H1 (cell line): ENCODE data around the gene FAM170A. TPM values are rescaled to one million over a fixed set of nuclear protein-coding genes. Genes with fewer than 3 reads are reported as not detected.

Source experiments
- CTCF ChIA-PET: fragments of 300-600 bp; sonication (Branson Sonifier 250); formaldehyde crosslinking; loops from one replicate; lab custom pipeline; 2021; ENCODE audit not compliant: partially characterized antibody; lab: Charles Lee
- POLR2A ChIA-PET: fragments of 300-600 bp; sonication (Branson Sonifier 250); formaldehyde crosslinking; loops from one replicate; lab custom pipeline; 2021; ENCODE audit warnings: inconsistent platforms; ENCODE audit not compliant: partially characterized antibody; lab: Charles Lee
- DNase-seq, 2 experiments: peaks; one replicate each; pipeline versions ENCODE4 v3.0.0 to v3.0.0-alpha.2; 2010 to 2022; ENCODE audit warnings: low spot score in 2 of 2, low read depth in 1 of 2, mixed read lengths in 1 of 2
- FAIRE-seq: peaks from 2 replicates; lab custom pipeline; 2011; peaks lifted over from hg19 to GRCh38; lab: Jason Lieb, UNC
- H2AFZ ChIP-seq: 2 replicates; pipeline ENCODE4 v1.8.1; 2012; ENCODE audit warnings: low read length, inconsistent platforms
- H2AK5ac ChIP-seq: 2 replicates; pipeline ENCODE4 v1.6.1; 2013; ENCODE audit warnings: low read depth, low read length
- H2BK120ac ChIP-seq: replicated peaks from 2 replicates; pipeline ENCODE3; 2013; ENCODE audit warnings: low read depth, low read length, inconsistent platforms
- H2BK12ac ChIP-seq: 2 replicates; pipeline ENCODE4 v1.6.1; 2013; ENCODE audit warnings: low read depth, low read length
- H2BK15ac ChIP-seq: 2 replicates; pipeline ENCODE4 v1.6.1; 2013; ENCODE audit warnings: low read length
- H2BK20ac ChIP-seq: 2 replicates; pipeline ENCODE4 v1.6.1; 2013; ENCODE audit warnings: low read length
- H2BK5ac ChIP-seq: 2 replicates; pipeline ENCODE4 v1.6.1; 2013; ENCODE audit warnings: low read depth, low read length
- H3K14ac ChIP-seq: 2 replicates; pipeline ENCODE4 v1.6.1; 2013; ENCODE audit warnings: inconsistent platforms; ENCODE audit not compliant: insufficient read length
- H3K18ac ChIP-seq: 2 replicates; pipeline ENCODE4 v1.6.1; 2013; ENCODE audit warnings: low read length; ENCODE audit errors: extremely low read depth
- H3K23ac ChIP-seq: 2 replicates; pipeline ENCODE4 v1.6.1; 2013; ENCODE audit warnings: inconsistent platforms; ENCODE audit not compliant: insufficient read length
- H3K23me2 ChIP-seq: 2 replicates; pipeline ENCODE4 v1.6.1; 2013; ENCODE audit warnings: low read depth, low read length
- H3K27ac ChIP-seq: 2 replicates; pipeline ENCODE4 v1.6.1; 2011; ENCODE audit warnings: low read depth, low read length, inconsistent platforms
- H3K27me3 ChIP-seq, 4 experiments: replicated peaks in 1 of 4; 1 replicate in 1 of 4; 2 replicates in 3 of 4; pipeline versions ENCODE4 v1.6.1 to v1.8.1; 2011 to 2013; ENCODE audit warnings: low read length in 3 of 4, mild to moderate bottlenecking in 3 of 4, inconsistent platforms in 2 of 4, mixed read lengths in 2 of 4, moderate library complexity in 1 of 4; ENCODE audit not compliant: control insufficient read depth in 3 of 4, insufficient read depth in 3 of 4; ENCODE audit errors: extremely low read depth in 1 of 4
- H3K36me3 ChIP-seq, 4 experiments: 2 replicates each; pipeline versions ENCODE4 v1.6.1 to v1.8.1; 2011 to 2013; ENCODE audit warnings: mild to moderate bottlenecking in 4 of 4, low read length in 3 of 4, moderate library complexity in 2 of 4, control low read depth in 1 of 4, inconsistent platforms in 1 of 4; ENCODE audit not compliant: insufficient read depth in 4 of 4, control insufficient read depth in 2 of 4
- H3K4ac ChIP-seq: replicated peaks from 2 replicates; pipeline ENCODE3; 2013; ENCODE audit warnings: low read length, low read depth, mixed read lengths, inconsistent platforms; ENCODE audit not compliant: insufficient read length
- H3K4me1 ChIP-seq, 4 experiments: replicated peaks in 1 of 4; 1 replicate in 1 of 4; 2 replicates in 3 of 4; pipeline versions ENCODE4 v1.6.1 to v1.8.1; 2011 to 2013; ENCODE audit warnings: low read length in 3 of 4, inconsistent platforms in 2 of 4, mixed read lengths in 1 of 4; ENCODE audit not compliant: insufficient read depth in 4 of 4, control insufficient read depth in 3 of 4
- H3K4me2 ChIP-seq, 2 experiments: 2 replicates each; pipeline versions ENCODE4 v1.6.1 to v1.8.1; 2011 to 2013; ENCODE audit warnings: low read depth in 2 of 2, low read length in 2 of 2, control low read depth in 1 of 2, inconsistent platforms in 1 of 2, mild to moderate bottlenecking in 1 of 2; ENCODE audit not compliant: insufficient read depth in 1 of 2
- H3K4me3 ChIP-seq, 4 experiments: fragments of 200-600, 300-600 bp in 1 of 4; sonication (generic), shearing (Covaris generic), sonication (Bioruptor Twin) in 1 of 4; 2 replicates each; pipeline versions ENCODE4 v1.5.1 to v1.8.1; 2011 to 2016; ENCODE audit warnings: low read length in 4 of 4, low read depth in 3 of 4, control low read depth in 2 of 4, inconsistent platforms in 2 of 4, mild to moderate bottlenecking in 2 of 4, mixed read lengths in 1 of 4, moderate library complexity in 1 of 4; ENCODE audit not compliant: insufficient read depth in 2 of 4; ENCODE audit errors: extremely low read depth in 1 of 4
- H3K56ac ChIP-seq: replicated peaks from 2 replicates; pipeline ENCODE3; 2013; ENCODE audit warnings: low read depth, mild to moderate bottlenecking, mixed read lengths, low read length, inconsistent platforms; ENCODE audit not compliant: insufficient read length
- H3K79me1 ChIP-seq: 2 replicates; pipeline ENCODE4 v1.6.1; 2013; ENCODE audit warnings: low read depth, low read length, control low read depth
- H3K79me2 ChIP-seq, 2 experiments: 2 replicates each; pipeline versions ENCODE4 v1.6.1 to v1.8.1; 2012 to 2013; ENCODE audit warnings: low read length in 2 of 2, mild to moderate bottlenecking in 2 of 2, inconsistent platforms in 1 of 2; ENCODE audit not compliant: insufficient read depth in 2 of 2, control insufficient read depth in 1 of 2
- H3K9ac ChIP-seq, 4 experiments: replicated peaks in 1 of 4; 1 replicate in 1 of 4; 2 replicates in 3 of 4; pipeline versions ENCODE4 v1.6.1 to v1.8.1; 2011 to 2013; ENCODE audit warnings: low read depth in 3 of 4, low read length in 3 of 4, control low read depth in 2 of 4, mild to moderate bottlenecking in 2 of 4, moderate library complexity in 2 of 4, inconsistent platforms in 1 of 4; ENCODE audit errors: extremely low read depth in 1 of 4
- H3K9me3 ChIP-seq, 2 experiments: 2 replicates each; pipeline versions ENCODE4 v1.6.1 to v1.8.1; 2012 to 2013; ENCODE audit warnings: mild to moderate bottlenecking in 2 of 2, moderate library complexity in 2 of 2, control low read depth in 1 of 2, inconsistent platforms in 1 of 2, low read depth in 1 of 2, low read length in 1 of 2, mixed read lengths in 1 of 2; ENCODE audit not compliant: insufficient read depth in 2 of 2
- H4K20me1 ChIP-seq, 2 experiments: replicated peaks in 1 of 2; 2 replicates each; pipeline versions ENCODE3 to v1.8.1; 2011 to 2013; ENCODE audit warnings: inconsistent platforms in 2 of 2, low read length in 2 of 2, mild to moderate bottlenecking in 1 of 2; ENCODE audit not compliant: insufficient read depth in 2 of 2, control insufficient read depth in 1 of 2
- H4K5ac ChIP-seq: 2 replicates; pipeline ENCODE4 v1.6.1; 2013; ENCODE audit warnings: low read length, low read depth, mixed read lengths, inconsistent platforms; ENCODE audit not compliant: insufficient read length
- H4K8ac ChIP-seq: 2 replicates; pipeline ENCODE4 v1.8.0; 2013; ENCODE audit warnings: mild to moderate bottlenecking, moderate library complexity, low read length, inconsistent platforms; ENCODE audit not compliant: insufficient read depth; ENCODE audit errors: extremely low read depth
- H4K91ac ChIP-seq: replicated peaks from 2 replicates; pipeline ENCODE3; 2013; ENCODE audit warnings: low read length, mixed read lengths, inconsistent platforms; ENCODE audit not compliant: insufficient read length
- ATF3 ChIP-seq: IDR thresholded peaks from 2 replicates; pipeline ENCODE4 v1.6.1; 2011; ENCODE audit warnings: low read depth, mild to moderate bottlenecking, low read length; ENCODE audit not compliant: insufficient read depth
- EP300 ChIP-seq, 2 experiments: IDR thresholded peaks; 1 replicate in 1 of 2; 2 replicates in 1 of 2; pipeline ENCODE4 v1.6.1; 2011 to 2012; ENCODE audit warnings: low read depth in 2 of 2, low read length in 2 of 2, mild to moderate bottlenecking in 2 of 2, borderline replicate concordance in 1 of 2, inconsistent platforms in 1 of 2, moderate library complexity in 1 of 2
- HDAC6 ChIP-seq: IDR thresholded peaks from one replicate; pipeline ENCODE4 v1.7.1; 2012; ENCODE audit warnings: low read depth, mild to moderate bottlenecking, inconsistent platforms, low read length, moderate library complexity
- KDM1A ChIP-seq: fragments of 200-600, 300-600 bp; sonication (generic); IDR thresholded peaks from 2 replicates; pipeline ENCODE4 v1.7.1; 2016; ENCODE audit warnings: mild to moderate bottlenecking, low read length, borderline replicate concordance
- MAFK ChIP-seq: IDR thresholded peaks from 2 replicates; pipeline ENCODE4 v1.6.1; 2012; ENCODE audit warnings: low read depth, mild to moderate bottlenecking, improper control_type of control experiment, low read length
- POLR2AphosphoS5 ChIP-seq: IDR thresholded peaks from 2 replicates; pipeline ENCODE4 v1.6.1; 2011; ENCODE audit warnings: low read depth, low read length
- POU5F1 ChIP-seq: IDR thresholded peaks from 2 replicates; pipeline ENCODE4 v1.6.1; 2011; ENCODE audit warnings: low read depth, mild to moderate bottlenecking, low read length, moderate library complexity
- SAP30 ChIP-seq: fragments of 300-600 bp; sonication (generic); IDR thresholded peaks from 2 replicates; pipeline ENCODE4 v1.7.1; 2012; ENCODE audit warnings: low read length, moderate library complexity, mild to moderate bottlenecking, inconsistent platforms; ENCODE audit not compliant: insufficient read depth, insufficient replicate concordance
- SP2 ChIP-seq: IDR thresholded peaks from 2 replicates; pipeline ENCODE4 v1.6.1; 2012; ENCODE audit warnings: mild to moderate bottlenecking, low read length, inconsistent platforms
- polyA plus RNA-seq, 7 experiments: library from polyadenylated mRNA; depleted of rRNA in 3 of 7; stranded (reverse) in 5 of 7; unstranded in 2 of 7; fragments of >200 nt in 5 of 7; fragments of 200-250 nt in 2 of 7; gene quantifications; 1 replicate in 5 of 7; 2 replicates in 1 of 7; 4 replicates in 1 of 7; pipeline versions ENCODE4 v1.2.1 to v1.2.3, GENCODE V29; 2011 to 2013; ENCODE audit warnings: missing spikeins in 2 of 7, mixed read lengths in 2 of 7
- total RNA-seq: library from RNA; stranded (reverse); fragmentation: NEBNext Ultra II Directional; extraction: Animal tissue kit (Norgen Biotek cat#: 25700); gene quantifications from 2 replicates; pipeline ENCODE4 v1.2.1, GENCODE V29; 2021

The FAM170A gene
- total and polyA plus RNA-seq, 2 of the 8 experiments (the other 6 are each of a cell fraction or from before 2014, with no cell fraction given) = not detected

- no peak overlapping the region for H2AFZ ChIP-seq
- ChIA-PET CTCF (interaction anchor here (0.6 kb wide), 1 partner anchor 19 kb away, joined by 3 read pairs; no protein-coding TSS in a partner anchor), POLR2A (no interaction called here)
- H4K8ac ChIP-seq = no peak overlapping the region
- no peak for DNase-seq
- H2BK12ac ChIP-seq = no peak overlapping the region
- no peak overlapping the region for H3K4me3 ChIP-seq
- no peaks in the 10 kb centered on the region for H4K20me1 ChIP-seq
- H3K9me3 ChIP-seq = no peaks in the 10 kb centered on the region
- no peak overlapping the region for H2BK120ac ChIP-seq
- no peak overlapping the region for H2BK15ac ChIP-seq
- peaks cover 0 to 10% (median 4%) of the 10 kb centered on the region in 4 experiments; a peak in 2 of 7 replicates for H3K4me1 ChIP-seq
- no peak overlapping the region for H3K56ac ChIP-seq
- H3K27me3 ChIP-seq = no peaks in the 10 kb centered on the region
- no peak overlapping the region for H3K4ac ChIP-seq
- H3K23me2 ChIP-seq = no peaks in the 10 kb centered on the region
- H4K91ac ChIP-seq = no peak overlapping the region
- H2BK5ac ChIP-seq = no peak overlapping the region
- no peak for FAIRE-seq
- no peak overlapping the region for H4K5ac ChIP-seq
- no peak overlapping the region for H3K18ac ChIP-seq
- no peaks in the 10 kb centered on the region for H3K79me1 ChIP-seq
- no peak overlapping the region for H3K4me2 ChIP-seq
- no peaks in the 10 kb centered on the region for H3K36me3 ChIP-seq
- H3K14ac ChIP-seq = no peak overlapping the region
- no peak overlapping the region for H3K23ac ChIP-seq
- no peaks in the 10 kb centered on the region for H3K79me2 ChIP-seq
- H2AK5ac ChIP-seq = no peak overlapping the region
- H3K27ac ChIP-seq = no peak overlapping the region
- TF ChIP-seq KDM1A (no peak), MAFK (no peak), SP2 (no peak), HDAC6 (no peak), ATF3 (no peak), POLR2AphosphoS5 (no peak), EP300 (IDR thresholded peaks at IDR 0.05; ENCODE audit: borderline replicate concordance in 1 of 2, low read depth in 2 of 2, low read length in 2 of 2) (no peak), SAP30 (no peak), POU5F1 (no peak)
- H2BK20ac ChIP-seq = no peak overlapping the region
- H3K9ac ChIP-seq = no peak overlapping the region
Measured at GRCh38 chr5:119613937-119614336, 15.4 kb upstream of the FAM170A start.
